Stimulated activated CD8-positive, alpha-beta memory T cell treated with anti-CD3 and anti-CD28 coated beads, Interleukin-7, amount 100 ng/mL, for 24 hours (primary cell): ENCODE measurements around the gene ADAMTS17.

Source experiments
- DNase-seq: peaks from one replicate; pipeline ENCODE4 v3.0.0-alpha.2; 2020; ENCODE audit warnings: low read depth

The ADAMTS17 gene

GRCh38 chr15:100174159-100174903, 167.4 kb downstream of the ADAMTS17 start:
- DNase-seq, result no peak

GRCh38 chr15:100172356-100173024, 169.3 kb downstream of the ADAMTS17 start:
- DNase-seq, result no peak

GRCh38 chr15:100171411-100171810, 170.4 kb downstream of the ADAMTS17 start:
- no peak for DNase-seq

GRCh38 chr15:100170291-100171210, 171.2 kb downstream of the ADAMTS17 start:
- DNase-seq, result no peak

GRCh38 chr15:100169615-100170290, 172.0 kb downstream of the ADAMTS17 start:
- DNase-seq, result no peak

- no peak for DNase-seq
These were observed 173.0 kb downstream of the ADAMTS17 start for GRCh38 chr15:100168787-100169186.

GRCh38 chr15:100167884-100168375, 173.8 kb downstream of the ADAMTS17 start:
- DNase-seq, result no peak

- DNase-seq, result no peak
These were observed 175.5 kb downstream of the ADAMTS17 start for GRCh38 chr15:100166313-100166712.

- no peak for DNase-seq
These were observed 177.8 kb downstream of the ADAMTS17 start for GRCh38 chr15:100163961-100164360.

GRCh38 chr15:100160953-100161352, 180.8 kb downstream of the ADAMTS17 start:
- DNase-seq, result no peak

- no peak for DNase-seq
These were observed 182.3 kb downstream of the ADAMTS17 start for GRCh38 chr15:100159436-100159835.

- DNase-seq, result no peak
These were observed 183.4 kb downstream of the ADAMTS17 start for GRCh38 chr15:100158356-100158755.

- DNase-seq, result no peak
These were observed 185.6 kb downstream of the ADAMTS17 start for GRCh38 chr15:100156201-100156600.

- DNase-seq, result no peak
These were observed 187.4 kb downstream of the ADAMTS17 start for GRCh38 chr15:100154338-100154737.

GRCh38 chr15:100152463-100152862, 189.3 kb downstream of the ADAMTS17 start:
- DNase-seq, result no peak

GRCh38 chr15:100150906-100151305, 190.9 kb downstream of the ADAMTS17 start:
- no peak for DNase-seq

GRCh38 chr15:100147828-100148227, 193.9 kb downstream of the ADAMTS17 start:
- DNase-seq, result no peak

GRCh38 chr15:100143378-100143777, 198.4 kb downstream of the ADAMTS17 start:
- DNase-seq, result no peak

- no peak for DNase-seq
These were observed 200.3 kb downstream of the ADAMTS17 start for GRCh38 chr15:100141311-100142001.

GRCh38 chr15:100140527-100141308, 201.1 kb downstream of the ADAMTS17 start:
- DNase-seq, result no peak
